Measurements from ENCODE around the gene PPP1R1B. TPM values are rescaled to one million over a fixed set of nuclear protein-coding genes. Genes with fewer than 3 reads are reported as not detected.
A peak's percentile ranks its signal among the peaks of the same experiment; 100 is the strongest.

PPP1R1B gene
- total and polyA plus RNA-seq, 3 donors from 2014 or later, result 22.4 to 63.1 (median 24.3) TPM

DNA sequence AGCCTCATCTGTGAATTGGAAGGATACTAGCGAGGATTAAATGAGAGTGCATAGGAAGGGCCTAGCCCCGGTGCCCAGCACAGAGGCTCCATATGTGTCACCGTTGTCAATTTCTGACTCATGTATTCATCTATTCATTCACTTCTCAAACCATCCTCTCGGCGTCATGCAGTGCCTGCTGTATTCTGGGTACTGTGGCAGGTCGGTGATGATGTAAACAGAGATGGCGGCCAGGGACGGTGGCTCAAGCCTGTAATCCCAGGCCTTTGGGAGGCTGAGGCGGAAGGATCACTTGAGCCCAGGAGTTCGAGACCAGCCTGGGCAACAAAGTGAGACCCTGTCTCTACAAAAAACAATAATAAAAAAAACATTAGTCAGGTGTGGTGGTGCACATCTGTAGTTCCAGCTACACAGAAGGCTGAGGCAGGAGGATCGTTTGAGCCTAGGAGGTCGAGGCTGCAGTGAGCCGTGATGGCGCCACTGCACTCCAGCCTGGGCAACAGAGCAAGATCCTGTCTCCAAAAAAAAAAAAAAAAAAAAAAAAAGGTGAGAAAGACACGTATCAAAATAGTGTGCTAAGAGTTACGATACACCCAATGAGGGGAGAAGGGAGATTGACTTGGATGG is 4.3 kb upstream of the PPP1R1B start:
- WGBS, 2 donors, result 43 to 58% methylated on average over 16 of the region's 16 CpGs
- H3K27ac ChIP-seq, result no peak overlapping the region
- H3K9me3 ChIP-seq, result no peaks in the 10 kb centered on the region
- H3K4me3 ChIP-seq, result peak overlapping the region in 1 of 2 donors; percentile 12
- H3K4me1 ChIP-seq, result peaks cover 20% of the 10 kb centered on the region
- no peak for DNase-seq
- no peaks in the 10 kb centered on the region for H3K27me3 ChIP-seq
- TF ChIP-seq POLR2A (IDR thresholded peaks at IDR 0.05), result no peak
- TF ChIP-seq, protein P1, sequence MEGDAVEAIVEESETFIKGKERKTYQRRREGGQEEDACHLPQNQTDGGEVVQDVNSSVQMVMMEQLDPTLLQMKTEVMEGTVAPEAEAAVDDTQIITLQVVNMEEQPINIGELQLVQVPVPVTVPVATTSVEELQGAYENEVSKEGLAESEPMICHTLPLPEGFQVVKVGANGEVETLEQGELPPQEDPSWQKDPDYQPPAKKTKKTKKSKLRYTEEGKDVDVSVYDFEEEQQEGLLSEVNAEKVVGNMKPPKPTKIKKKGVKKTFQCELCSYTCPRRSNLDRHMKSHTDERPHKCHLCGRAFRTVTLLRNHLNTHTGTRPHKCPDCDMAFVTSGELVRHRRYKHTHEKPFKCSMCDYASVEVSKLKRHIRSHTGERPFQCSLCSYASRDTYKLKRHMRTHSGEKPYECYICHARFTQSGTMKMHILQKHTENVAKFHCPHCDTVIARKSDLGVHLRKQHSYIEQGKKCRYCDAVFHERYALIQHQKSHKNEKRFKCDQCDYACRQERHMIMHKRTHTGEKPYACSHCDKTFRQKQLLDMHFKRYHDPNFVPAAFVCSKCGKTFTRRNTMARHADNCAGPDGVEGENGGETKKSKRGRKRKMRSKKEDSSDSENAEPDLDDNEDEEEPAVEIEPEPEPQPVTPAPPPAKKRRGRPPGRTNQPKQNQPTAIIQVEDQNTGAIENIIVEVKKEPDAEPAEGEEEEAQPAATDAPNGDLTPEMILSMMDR (IDR thresholded peaks at IDR 0.05), result no peak
- H3K36me3 ChIP-seq (ENCODE audit: low read depth, missing control alignments), result no peaks in the 10 kb centered on the region
- intact Hi-C loops (cut with DNase I; ENCODE audit: low total_unique reads), result no loop called here

DNA sequence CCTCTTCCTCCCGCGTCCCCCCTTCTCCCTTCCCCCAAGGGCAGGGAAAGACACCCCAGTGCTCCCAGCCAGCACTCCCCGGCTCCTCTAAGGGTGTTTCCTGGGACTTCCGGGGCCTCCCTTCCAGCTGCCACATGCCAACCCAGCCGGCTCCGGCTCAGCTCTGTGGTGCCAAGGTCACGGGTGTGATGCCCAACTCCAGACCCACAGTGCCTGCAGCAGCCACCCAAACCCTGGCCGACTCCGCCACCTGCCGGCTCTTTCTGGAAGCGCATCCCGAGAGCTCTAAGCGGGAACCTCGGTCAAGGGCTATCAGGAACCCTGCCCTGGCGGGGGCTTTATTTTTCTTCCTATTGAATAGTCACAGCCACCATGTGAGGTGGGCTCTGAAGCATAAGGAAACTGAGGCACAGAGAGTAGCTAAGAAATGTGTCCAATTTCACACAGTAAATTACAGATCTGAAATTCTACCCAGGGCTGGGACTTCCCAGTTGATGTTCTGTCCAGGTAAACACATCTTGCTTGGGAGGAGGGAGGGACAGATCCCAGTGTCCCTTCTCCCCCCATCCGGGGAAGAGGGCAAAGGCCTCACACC is 3.3 kb upstream of the PPP1R1B start:
- Histone ChIP-seq H3K27ac (no peak overlapping the region), H3K36me3 (ENCODE audit: low read depth, missing control alignments) (no peaks in the 10 kb centered on the region), H3K9me3 (no peaks in the 10 kb centered on the region), H3K4me1 (peaks cover 20% of the 10 kb centered on the region), H3K27me3 (no peaks in the 10 kb centered on the region), H3K4me3 (no peak overlapping the region)
- WGBS, 2 donors, result 6 to 11% methylated on average over 16 of the region's 16 CpGs
- peak; percentile 94 for DNase-seq
- TF ChIP-seq, protein P1 (IDR thresholded peaks at IDR 0.05), result peak; percentile 89 to 93 (median 91)
- TF ChIP-seq POLR2A (IDR thresholded peaks at IDR 0.05), result no peak
- intact Hi-C loops (cut with DNase I; ENCODE audit: low total_unique reads), result no loop called here

DNA sequence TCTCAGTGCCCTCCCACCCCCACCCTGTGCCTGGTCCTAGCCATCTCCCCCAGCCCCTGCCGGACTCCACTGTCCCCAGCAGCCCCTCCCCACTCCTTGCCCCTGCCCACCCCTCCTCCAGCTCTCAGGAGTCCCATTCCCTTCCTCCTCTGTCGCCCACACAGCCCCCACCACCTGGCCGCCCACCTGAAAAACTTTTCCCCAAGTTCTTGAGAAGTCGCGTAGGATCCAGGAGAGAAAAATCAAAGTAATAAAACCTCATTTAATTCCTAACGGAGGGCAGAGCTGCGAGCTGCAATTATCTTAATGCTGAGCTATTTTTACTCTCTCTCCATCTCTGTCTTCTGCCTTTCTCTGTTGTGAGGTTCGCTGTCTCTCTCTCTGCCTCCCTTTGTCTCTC is 2.4 kb upstream of the PPP1R1B start:
- intact Hi-C loops (cut with DNase I; ENCODE audit: low total_unique reads), result no loop called here
- no peak overlapping the region for H3K4me3 ChIP-seq
- no peaks in the 10 kb centered on the region for H3K36me3 ChIP-seq (ENCODE audit: low read depth, missing control alignments)
- no peak overlapping the region for H3K27ac ChIP-seq
- TF ChIP-seq POLR2A (IDR thresholded peaks at IDR 0.05), result no peak
- TF ChIP-seq, protein P1 (IDR thresholded peaks at IDR 0.05), result no peak
- WGBS, 2 donors, result 82 to 87% methylated on average over 8 of the region's 8 CpGs
- H3K9me3 ChIP-seq, result no peaks in the 10 kb centered on the region
- no peaks in the 10 kb centered on the region for H3K27me3 ChIP-seq
- no peak for DNase-seq
- H3K4me1 ChIP-seq, result peaks cover 20% of the 10 kb centered on the region

DNA sequence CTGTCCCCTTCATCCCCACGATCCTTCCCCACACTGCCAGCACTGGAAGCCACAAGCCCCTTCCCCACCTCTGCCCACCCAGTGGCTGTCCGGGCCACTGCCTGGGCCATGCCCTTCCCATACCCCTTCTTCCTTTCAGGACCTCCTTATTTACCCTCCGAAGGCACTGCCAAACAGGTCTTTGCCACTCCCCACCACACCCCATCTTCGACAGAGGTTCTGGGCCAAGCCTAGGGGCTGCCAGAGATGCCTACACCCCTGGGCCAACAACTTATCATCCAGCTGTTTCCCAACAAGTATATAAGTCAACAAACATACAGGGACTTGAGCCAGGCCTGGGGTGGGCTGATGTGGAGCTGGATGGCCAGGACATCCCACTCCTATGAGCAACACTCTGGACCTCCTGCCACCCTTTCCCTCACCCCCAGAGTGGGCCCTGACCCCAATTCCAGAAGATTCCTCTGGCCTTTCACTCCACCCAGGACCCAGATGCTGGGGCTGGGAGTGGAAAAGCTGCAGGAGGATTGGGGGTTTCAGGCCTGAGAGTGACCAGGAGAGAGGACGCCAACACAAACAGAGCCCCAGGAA is 1.5 kb upstream of the PPP1R1B start:
- Histone ChIP-seq H3K4me1 (peaks cover 20% of the 10 kb centered on the region), H3K9me3 (no peaks in the 10 kb centered on the region), H3K27me3 (no peaks in the 10 kb centered on the region), H3K36me3 (ENCODE audit: low read depth, missing control alignments) (no peaks in the 10 kb centered on the region), H3K27ac (no peak overlapping the region), H3K4me3 (no peak overlapping the region)
- WGBS, 2 donors, result 68 to 86% methylated on average over 3 to 4 of the region's 5 CpGs
- DNase-seq, result no peak
- TF ChIP-seq POLR2A (IDR thresholded peaks at IDR 0.05), result no peak
- TF ChIP-seq, protein P1 (IDR thresholded peaks at IDR 0.05), result no peak
- intact Hi-C loops (cut with DNase I; ENCODE audit: low total_unique reads), result loop anchor here (5.0 kb wide), 1 partner anchor 122 kb away; no protein-coding TSS in a partner anchor

Data from testis (tissue), 3 donors.